B cell (primary cell): ENCODE results near the gene CFAP210. TPM values are rescaled to one million over a fixed set of nuclear protein-coding genes. Genes with fewer than 3 reads are reported as not detected.

Source experiments
- ATAC-seq: fragments of 200-7000 bp; cut with Tn5 transposase; one replicate; pipeline ENCODE4 v1.10.0; 2021; ENCODE audit warnings: low read depth, mild to moderate bottlenecking, moderate number of reproducible peaks, moderate library complexity
- CTCF ChIA-PET: fragments of 350-600 bp; sonication (Branson Sonifier 250); formaldehyde crosslinking; loops from one replicate; lab custom pipeline; 2021; ENCODE audit warnings: antibody characterized with exemption, inconsistent platforms; lab: Charles Lee
- POLR2A ChIA-PET: fragments of 350-600 bp; sonication (Branson Sonifier 250); formaldehyde crosslinking; loops from one replicate; lab custom pipeline; 2021; ENCODE audit warnings: antibody characterized with exemption; lab: Charles Lee
- DNase-seq: peaks from one replicate; pipeline ENCODE4 v3.0.0; 2013
- H2AFZ ChIP-seq: 2 replicates; pipeline ENCODE4 v1.6.1; 2012; ENCODE audit warnings: mild to moderate bottlenecking, low read depth, low read length; ENCODE audit not compliant: insufficient read depth, poor library complexity, severe bottlenecking
- H3K27ac ChIP-seq, 2 donors: 1 replicate in 1 of 2; 2 replicates in 1 of 2; pipeline ENCODE4 v1.5.1; 2012 to 2013; ENCODE audit warnings: low read length in 2 of 2, mild to moderate bottlenecking in 2 of 2, moderate library complexity in 1 of 2
- H3K27me3 ChIP-seq, 4 experiments: fragments of 200-600 bp in 1 of 4; sonication (generic) in 1 of 4; replicated peaks in 1 of 4; 1 replicate in 2 of 4; 2 replicates in 2 of 4; pipeline versions ENCODE4 v1.6.1 to v1.7.0; 2013 to 2016; ENCODE audit warnings: low read length in 3 of 4, mild to moderate bottlenecking in 2 of 4, mixed read lengths in 1 of 4, moderate library complexity in 1 of 4; ENCODE audit not compliant: insufficient read depth in 4 of 4, control insufficient read depth in 3 of 4; ENCODE audit errors: control extremely low read depth in 1 of 4
- H3K36me3 ChIP-seq, 2 experiments: replicated peaks in 1 of 2; 1 replicate in 1 of 2; 2 replicates in 1 of 2; pipeline versions ENCODE4 v1.6.1 to v1.7.1; 2013; ENCODE audit warnings: low read length in 1 of 2; ENCODE audit not compliant: insufficient read depth in 2 of 2, control insufficient read depth in 1 of 2; ENCODE audit errors: control extremely low read depth in 1 of 2, extremely low read depth in 1 of 2
- H3K4me1 ChIP-seq, 2 donors: fragments of 200-600 bp in 1 of 2; sonication (generic) in 1 of 2; 1 replicate in 1 of 2; 2 replicates in 1 of 2; pipeline versions ENCODE4 v1.5.1 to v1.6.1; 2013 to 2017; ENCODE audit warnings: low read length in 2 of 2; ENCODE audit not compliant: control insufficient read depth in 2 of 2, insufficient read depth in 2 of 2
- H3K4me2 ChIP-seq: replicated peaks from 2 replicates; pipeline ENCODE3; 2012; ENCODE audit warnings: mild to moderate bottlenecking, low read depth, low read length; ENCODE audit not compliant: poor library complexity, severe bottlenecking
- H3K4me3 ChIP-seq, 5 experiments: fragments of 200-600 bp in 1 of 5; sonication (generic) in 1 of 5; 1 replicate in 3 of 5; 2 replicates in 2 of 5; pipeline versions ENCODE4 v1.5.1 to v1.7.0; 2011 to 2016; ENCODE audit warnings: low read length in 4 of 5, mild to moderate bottlenecking in 4 of 5, low read depth in 2 of 5, control low read depth in 1 of 5, moderate library complexity in 1 of 5; ENCODE audit not compliant: insufficient read depth in 1 of 5; ENCODE audit errors: control extremely low read depth in 1 of 5, extremely low read depth in 1 of 5
- H3K79me2 ChIP-seq: fragments of 200-600 bp; sonication (generic); one replicate; pipeline ENCODE4 v1.6.0; 2016; ENCODE audit warnings: low read length; ENCODE audit not compliant: control insufficient read depth, insufficient read depth
- H3K9ac ChIP-seq: fragments of 200-600 bp; sonication (generic); 2 replicates; pipeline ENCODE4 v1.6.1; 2017; ENCODE audit warnings: mild to moderate bottlenecking, low read length, moderate library complexity
- H3K9me3 ChIP-seq, 3 donors: one replicate each; pipeline versions ENCODE4 v1.6.1 to v1.7.1; 2013; ENCODE audit warnings: low read length in 2 of 3; ENCODE audit not compliant: control insufficient read depth in 2 of 3, insufficient read depth in 1 of 3; ENCODE audit errors: control extremely low read depth in 1 of 3
- H4K20me1 ChIP-seq: 2 replicates; pipeline ENCODE4 v1.6.0; 2012; ENCODE audit warnings: mild to moderate bottlenecking, low read length; ENCODE audit not compliant: insufficient read depth, control insufficient read depth, poor library complexity, severe bottlenecking
- H3K27ac Mint-ChIP-seq: one replicate; pipeline ENCODE4 v1.8.0; 2021; ENCODE audit warnings: mixed read lengths
- H3K27me3 Mint-ChIP-seq: one replicate; pipeline ENCODE4 v1.8.0; 2021; ENCODE audit warnings: mixed read lengths
- H3K4me1 Mint-ChIP-seq: one replicate; pipeline ENCODE4 v1.8.0; 2021; ENCODE audit warnings: mixed read lengths
- H3K4me3 Mint-ChIP-seq: one replicate; pipeline ENCODE4 v1.8.0; 2021; ENCODE audit warnings: mixed read lengths
- H3K9me3 Mint-ChIP-seq: one replicate; pipeline ENCODE4 v1.8.0; 2022; ENCODE audit warnings: mixed read lengths; ENCODE audit not compliant: insufficient read depth
- CTCF ChIP-seq: fragments of 200-600 bp; IDR thresholded peaks from one replicate; pipeline ENCODE4 v1.8.0; 2022; ENCODE audit warnings: antibody characterized with exemption, mild to moderate bottlenecking
- EZH2 ChIP-seq: IDR thresholded peaks from 2 replicates; pipeline ENCODE4 v1.6.1; 2012; ENCODE audit warnings: borderline replicate concordance, low read depth, mild to moderate bottlenecking, moderate library complexity, low read length; ENCODE audit not compliant: insufficient read depth, poor library complexity, severe bottlenecking
- WGBS: methylation state at CpG from one replicate; pipeline ENCODE4 v1.1.5; 2013; ENCODE audit warnings: missing lambda C conversion rate; ENCODE audit not compliant: insufficient coverage; 5-methylcytosine and 5-hydroxymethylcytosine counted together
- intact Hi-C: fragments of 100-400 bp; cut with micrococcal nuclease; formaldehyde crosslinking; loops from one replicate; pipeline ENCODE4 v1.10.0; 2022
- polyA plus RNA-seq: library from polyadenylated mRNA; depleted of rRNA; stranded (reverse); fragments of >200 nt; gene quantifications from 2 replicates; pipeline ENCODE4 v1.2.3, GENCODE V29; 2012
- total RNA-seq, 2 donors: library from RNA; stranded (reverse); fragments of 120-200 nt in 1 of 2; gene quantifications; 1 replicate in 1 of 2; 2 replicates in 1 of 2; pipeline versions ENCODE4 v1.2.3 to v1.2.4, GENCODE V29; 2013 to 2022

Gene CFAP210
- total and polyA plus RNA-seq, 2 donors (not counting 1 experiment from before 2014, with no cell fraction given), result not detected

- Histone ChIP-seq H3K27ac (no peak overlapping the region), H3K9ac (no peak overlapping the region), H3K27me3 (peaks cover 0 to 4% (median 0%) of the 10 kb centered on the region in 4 experiments), H3K4me3 (no peak overlapping the region), H4K20me1 (no peaks in the 10 kb centered on the region), H3K79me2 (no peaks in the 10 kb centered on the region), H3K9me3 (no peaks in the 10 kb centered on the region), H3K36me3 (no peaks in the 10 kb centered on the region), H3K4me1 (no peaks in the 10 kb centered on the region), H3K4me2 (no peak overlapping the region), H2AFZ (no peak overlapping the region)
- no peak overlapping the region for H3K4me3 Mint-ChIP-seq
- peaks cover 6% of the 10 kb centered on the region for H3K27me3 Mint-ChIP-seq
- 92% methylated on average over 2 of the region's 3 CpGs for WGBS
- ChIA-PET POLR2A (no interaction called here), CTCF (interaction anchor here (1.0 to 1.3 kb wide), 2 partner anchors 9 kb away, joined by 3 to 4 read pairs; no protein-coding TSS in a partner anchor)
- DNase-seq (no peak), ATAC-seq (no peak)
- H3K4me1 Mint-ChIP-seq, result no peaks in the 10 kb centered on the region
- TF ChIP-seq CTCF, result no peak
- no peak for TF ChIP-seq EZH2
- H3K27ac Mint-ChIP-seq, result no peak overlapping the region
- intact Hi-C loops, result no loop called here
- H3K9me3 Mint-ChIP-seq, result peaks cover 2% of the 10 kb centered on the region
These were observed 10.6 kb downstream of the CFAP210 start for GRCh38 chr2:169683425-169684134.

- Histone ChIP-seq H3K4me2 (no peak overlapping the region), H3K4me1 (no peaks in the 10 kb centered on the region), H3K9ac (no peak overlapping the region), H2AFZ (no peak overlapping the region), H3K79me2 (no peaks in the 10 kb centered on the region), H3K27me3 (peaks cover 0 to 4% (median 0%) of the 10 kb centered on the region in 4 experiments), H3K36me3 (no peaks in the 10 kb centered on the region), H3K27ac (no peak overlapping the region), H3K4me3 (no peak overlapping the region), H4K20me1 (no peaks in the 10 kb centered on the region), H3K9me3 (no peaks in the 10 kb centered on the region)
- TF ChIP-seq EZH2 (no peak), CTCF (no peak)
- H3K4me3 Mint-ChIP-seq, result no peak overlapping the region
- CTCF ChIA-PET, result interaction anchor here (1.0 to 1.3 kb wide), 2 partner anchors 8 to 10 kb away, joined by 3 to 4 read pairs; no protein-coding TSS in a partner anchor
- H3K27ac Mint-ChIP-seq, result no peak overlapping the region
- POLR2A ChIA-PET, result no interaction called here
- ATAC-seq, result no peak
- DNase-seq, result no peak
- intact Hi-C loops, result no loop called here
- H3K4me1 Mint-ChIP-seq, result no peaks in the 10 kb centered on the region
- H3K9me3 Mint-ChIP-seq, result no peaks in the 10 kb centered on the region
- no CpG with 5 or more reads among the region's 3 CpGs for WGBS
- peaks cover 2% of the 10 kb centered on the region for H3K27me3 Mint-ChIP-seq
These were observed 11.2 kb downstream of the CFAP210 start for GRCh38 chr2:169683054-169683424.
